Fibroblast of lung (primary cell): ENCODE data around the gene THSD7B.

Experiments used
- EZH2 ChIP-seq: IDR thresholded peaks from 2 replicates; pipeline ENCODE4 v1.5.1; 2012; ENCODE audit warnings: low read length, control low read depth, mild to moderate bottlenecking; ENCODE audit errors: missing control alignments
- TF ChIP-seq, protein P1 (sequence below), 2 donors: IDR thresholded peaks in 1 of 2; conservative IDR thresholded peaks in 1 of 2; 1 replicate in 1 of 2; 2 replicates in 1 of 2; pipeline ENCODE4 v1.5.1; 2011 to 2012; ENCODE audit warnings: low read length in 2 of 2, control low read depth in 1 of 2, inconsistent platforms in 1 of 2, low read depth in 1 of 2, mild to moderate bottlenecking in 1 of 2

DNA sequence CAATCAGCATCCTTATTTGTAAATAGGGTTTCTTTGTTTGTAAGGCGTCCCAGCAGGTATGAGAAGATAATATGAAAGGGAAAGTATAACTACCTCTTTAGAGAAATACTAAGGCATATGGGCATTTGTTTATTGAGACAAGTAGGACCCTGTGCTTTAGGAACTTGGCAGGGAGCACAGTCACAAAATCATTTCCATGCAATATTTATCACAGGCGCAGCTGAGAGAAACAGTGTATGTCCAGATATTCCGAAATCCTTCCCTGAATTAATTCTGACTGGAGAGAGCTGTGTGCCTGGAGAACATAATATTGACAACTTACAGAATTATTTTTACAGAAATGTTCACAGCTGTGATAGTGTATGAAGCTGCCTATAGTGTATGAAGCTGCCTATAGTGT lies 416.7 kb downstream of the THSD7B start:
- TF ChIP-seq, protein P1, sequence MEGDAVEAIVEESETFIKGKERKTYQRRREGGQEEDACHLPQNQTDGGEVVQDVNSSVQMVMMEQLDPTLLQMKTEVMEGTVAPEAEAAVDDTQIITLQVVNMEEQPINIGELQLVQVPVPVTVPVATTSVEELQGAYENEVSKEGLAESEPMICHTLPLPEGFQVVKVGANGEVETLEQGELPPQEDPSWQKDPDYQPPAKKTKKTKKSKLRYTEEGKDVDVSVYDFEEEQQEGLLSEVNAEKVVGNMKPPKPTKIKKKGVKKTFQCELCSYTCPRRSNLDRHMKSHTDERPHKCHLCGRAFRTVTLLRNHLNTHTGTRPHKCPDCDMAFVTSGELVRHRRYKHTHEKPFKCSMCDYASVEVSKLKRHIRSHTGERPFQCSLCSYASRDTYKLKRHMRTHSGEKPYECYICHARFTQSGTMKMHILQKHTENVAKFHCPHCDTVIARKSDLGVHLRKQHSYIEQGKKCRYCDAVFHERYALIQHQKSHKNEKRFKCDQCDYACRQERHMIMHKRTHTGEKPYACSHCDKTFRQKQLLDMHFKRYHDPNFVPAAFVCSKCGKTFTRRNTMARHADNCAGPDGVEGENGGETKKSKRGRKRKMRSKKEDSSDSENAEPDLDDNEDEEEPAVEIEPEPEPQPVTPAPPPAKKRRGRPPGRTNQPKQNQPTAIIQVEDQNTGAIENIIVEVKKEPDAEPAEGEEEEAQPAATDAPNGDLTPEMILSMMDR (conservative IDR thresholded peaks at IDR 0.05 in 1 of 2, IDR thresholded peaks at IDR 0.05 in 1 of 2; ENCODE audit: low read depth in 1 of 2, low read length in 2 of 2): no peak
- TF ChIP-seq EZH2: no peak
